ENCODE data around the gene C20orf202.

DNA sequence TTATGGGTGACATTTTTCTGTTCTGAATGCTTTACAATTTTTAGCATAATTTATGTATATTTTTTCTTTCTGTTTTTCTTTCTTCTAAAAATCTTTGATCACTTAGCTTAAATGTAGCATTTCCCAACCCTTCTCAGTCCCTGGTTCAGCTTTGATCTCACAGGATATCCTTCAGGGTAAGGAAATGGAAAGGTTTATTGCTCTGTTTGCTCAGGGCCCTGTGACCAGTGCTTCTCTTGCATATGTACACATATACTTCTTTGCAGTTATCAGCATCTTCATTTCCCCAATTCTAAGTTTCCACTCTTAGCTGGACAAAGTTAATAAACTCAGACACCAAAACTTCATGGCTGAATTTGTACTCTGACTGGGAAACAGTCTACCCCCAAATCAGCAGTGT, 49.0 kb upstream of the C20orf202 start:
- no peak for TF ChIP-seq POLR2AphosphoS5 (IDR thresholded peaks at IDR 0.05)
- no peak for TF ChIP-seq EP300 (IDR thresholded peaks at IDR 0.05)
- TF ChIP-seq, protein P1, sequence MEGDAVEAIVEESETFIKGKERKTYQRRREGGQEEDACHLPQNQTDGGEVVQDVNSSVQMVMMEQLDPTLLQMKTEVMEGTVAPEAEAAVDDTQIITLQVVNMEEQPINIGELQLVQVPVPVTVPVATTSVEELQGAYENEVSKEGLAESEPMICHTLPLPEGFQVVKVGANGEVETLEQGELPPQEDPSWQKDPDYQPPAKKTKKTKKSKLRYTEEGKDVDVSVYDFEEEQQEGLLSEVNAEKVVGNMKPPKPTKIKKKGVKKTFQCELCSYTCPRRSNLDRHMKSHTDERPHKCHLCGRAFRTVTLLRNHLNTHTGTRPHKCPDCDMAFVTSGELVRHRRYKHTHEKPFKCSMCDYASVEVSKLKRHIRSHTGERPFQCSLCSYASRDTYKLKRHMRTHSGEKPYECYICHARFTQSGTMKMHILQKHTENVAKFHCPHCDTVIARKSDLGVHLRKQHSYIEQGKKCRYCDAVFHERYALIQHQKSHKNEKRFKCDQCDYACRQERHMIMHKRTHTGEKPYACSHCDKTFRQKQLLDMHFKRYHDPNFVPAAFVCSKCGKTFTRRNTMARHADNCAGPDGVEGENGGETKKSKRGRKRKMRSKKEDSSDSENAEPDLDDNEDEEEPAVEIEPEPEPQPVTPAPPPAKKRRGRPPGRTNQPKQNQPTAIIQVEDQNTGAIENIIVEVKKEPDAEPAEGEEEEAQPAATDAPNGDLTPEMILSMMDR (IDR thresholded peaks at IDR 0.05) = no peak

Measured in sigmoid colon (tissue), 4 donors.